HG02973 (cell line): ENCODE measurements around the gene PLA2R1.
"Not testable (repeated sequence)": the region's sequence is repeated elsewhere in the genome, so short reads cannot be mapped to it uniquely, and the experiment has no call there.

Experiments
- ATAC-seq: cut with Tn5 transposase; IDR thresholded peaks from one replicate; pipeline ENCODE4 v1.9.1; 2021; ENCODE audit warnings: moderate library complexity; ENCODE audit not compliant: unreplicated experiment

Gene PLA2R1

DNA sequence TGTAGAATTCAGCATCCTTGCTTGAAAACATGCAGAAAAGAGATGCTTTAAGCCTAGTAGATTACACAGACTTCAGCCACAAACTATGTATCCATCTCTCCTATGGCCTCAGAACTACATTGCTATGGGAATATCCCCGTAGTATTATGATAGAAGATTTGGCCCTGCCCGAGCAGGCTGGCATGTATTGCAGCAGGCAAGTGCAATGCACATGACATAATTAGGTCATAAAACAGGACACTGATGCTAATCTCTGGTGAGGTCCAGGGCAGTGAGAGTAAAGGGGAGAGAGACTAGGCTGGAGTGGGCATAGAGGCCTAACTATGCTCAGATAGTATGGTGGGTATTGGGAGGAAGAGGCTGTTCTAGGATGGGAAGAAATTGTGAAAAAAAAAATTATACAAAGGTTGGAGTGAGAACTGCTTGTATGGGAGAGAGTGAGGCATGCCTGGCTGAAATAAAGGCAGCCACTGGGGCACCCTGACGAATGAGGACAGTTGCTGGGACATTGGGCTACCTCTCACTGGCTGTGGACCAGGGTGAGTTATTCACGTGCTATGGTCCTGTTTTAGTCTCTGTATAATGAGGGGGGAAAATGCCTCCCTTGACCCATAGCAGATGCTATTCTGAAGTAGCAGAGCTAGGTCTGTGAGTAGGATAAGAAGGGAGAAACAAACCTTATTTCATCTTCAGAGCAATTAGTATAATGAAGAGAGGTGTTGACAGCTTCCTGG is 1.6 kb upstream of the PLA2R1 start:
- ATAC-seq, result no peak

DNA sequence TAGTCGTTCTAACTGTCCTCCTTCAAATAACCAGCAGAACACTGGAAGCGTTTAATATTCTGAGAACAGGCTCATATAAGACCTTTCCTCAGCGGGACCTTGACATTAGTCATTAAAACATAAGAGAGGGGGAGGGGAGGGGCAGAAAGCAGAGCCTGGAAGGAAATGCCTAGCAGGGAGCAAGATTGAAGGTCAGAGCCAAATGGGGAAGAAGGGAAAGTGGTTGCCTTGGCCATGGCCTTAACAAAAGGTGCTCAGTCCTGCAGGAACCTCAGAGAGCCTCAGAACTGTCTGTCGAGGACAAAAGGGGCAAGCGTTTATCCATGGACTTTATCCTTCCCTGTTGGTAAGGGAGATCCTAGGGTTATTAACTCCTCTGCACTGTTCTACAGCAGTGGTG is 856 bp upstream of the PLA2R1 start:
- ATAC-seq, result no peak

DNA sequence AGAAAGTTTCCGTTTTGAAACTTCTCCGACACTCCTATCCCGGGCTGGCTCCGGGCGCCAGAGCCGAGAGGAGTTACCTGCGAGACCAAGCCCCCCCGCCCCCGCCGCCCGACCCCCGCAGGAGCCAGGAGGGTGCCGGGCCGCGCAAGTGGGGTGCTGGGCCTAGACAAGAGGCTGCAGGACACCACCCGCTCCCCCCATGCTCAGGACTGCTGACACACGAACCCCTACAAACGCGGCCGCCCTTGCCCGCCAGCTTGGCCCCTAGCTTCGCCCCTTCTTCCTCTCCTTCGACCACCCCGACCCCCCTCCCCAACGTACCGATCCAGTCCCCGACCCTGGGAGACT is 497 bp downstream of the PLA2R1 start:
- no peak for ATAC-seq

DNA sequence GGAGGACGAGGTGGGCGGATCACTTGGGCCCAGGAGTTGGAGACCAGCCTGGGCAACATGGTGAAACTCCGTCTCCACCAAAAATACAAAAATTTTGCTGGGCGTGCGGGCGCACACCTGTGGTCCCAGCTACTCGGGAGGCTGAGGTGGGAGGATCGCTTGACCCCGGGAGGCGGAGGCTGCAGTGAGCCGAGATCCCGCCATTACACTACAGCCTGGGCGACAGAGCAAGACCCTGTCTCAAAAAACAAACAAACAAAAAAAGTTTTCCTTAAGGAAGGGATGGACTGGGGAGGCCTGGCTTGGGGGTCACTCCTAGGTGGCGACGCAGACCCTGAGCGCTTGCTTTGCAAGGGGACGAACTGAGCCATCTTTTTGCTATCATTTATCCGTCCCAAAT is 882 bp downstream of the PLA2R1 start:
- ATAC-seq, result no peak

DNA sequence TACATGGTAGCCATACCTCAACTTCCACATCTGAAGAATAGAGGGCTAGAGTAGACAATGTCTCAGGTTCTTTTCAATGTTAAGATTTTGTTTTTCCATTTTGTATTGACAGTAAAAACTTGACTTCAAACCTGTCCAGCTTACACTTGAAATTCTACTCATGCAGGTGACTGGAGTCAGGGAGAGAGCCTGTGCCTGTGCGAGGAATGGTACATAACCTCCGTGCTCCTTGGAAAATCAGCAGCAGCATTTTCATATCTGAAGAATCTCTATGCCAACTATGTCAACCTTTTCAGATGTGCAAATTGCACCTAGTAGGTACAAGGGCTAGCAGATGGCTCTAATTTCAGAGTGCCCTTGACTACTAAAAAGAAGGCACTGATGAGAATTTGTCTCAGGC is 2.1 kb downstream of the PLA2R1 start:
- no peak for ATAC-seq

DNA sequence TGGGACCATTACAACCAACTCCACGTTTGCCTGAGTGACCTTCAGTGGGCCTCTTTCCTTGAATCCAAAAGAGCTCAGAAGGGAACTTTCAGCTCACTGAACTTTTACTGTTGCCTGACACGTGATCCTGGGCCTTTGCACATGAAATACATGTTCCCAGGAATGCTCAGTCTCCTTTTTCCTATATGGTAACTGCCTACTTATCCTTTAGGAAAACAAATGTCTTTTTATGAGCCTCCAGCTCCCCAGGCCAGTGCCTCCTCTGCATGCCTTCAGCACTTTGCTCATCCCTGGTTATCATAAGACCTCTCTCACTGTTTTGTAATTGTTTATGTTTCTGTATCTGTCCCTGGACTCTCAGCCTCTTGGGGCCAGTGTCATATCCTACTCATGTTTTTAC is 5.1 kb downstream of the PLA2R1 start:
- no peak for ATAC-seq

DNA sequence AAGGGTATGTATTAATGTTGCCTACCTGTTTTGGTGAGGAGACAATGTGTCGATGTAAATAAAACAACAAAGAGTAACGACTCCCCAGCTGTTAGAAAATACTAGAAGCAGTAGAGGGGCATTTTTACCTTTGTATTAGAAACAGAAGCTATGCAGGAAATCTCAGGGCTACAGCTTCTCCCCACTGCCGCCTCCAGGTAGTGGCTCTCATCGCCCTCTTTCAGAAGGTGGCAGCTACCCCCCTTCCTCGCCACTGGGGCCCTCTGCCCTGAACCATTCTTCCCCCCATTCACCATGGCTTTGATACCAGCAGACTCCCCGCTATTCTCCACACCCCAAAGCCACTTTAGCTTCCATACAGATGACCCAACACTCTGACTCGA is 6.7 kb downstream of the PLA2R1 start:
- ATAC-seq, result no peak

DNA sequence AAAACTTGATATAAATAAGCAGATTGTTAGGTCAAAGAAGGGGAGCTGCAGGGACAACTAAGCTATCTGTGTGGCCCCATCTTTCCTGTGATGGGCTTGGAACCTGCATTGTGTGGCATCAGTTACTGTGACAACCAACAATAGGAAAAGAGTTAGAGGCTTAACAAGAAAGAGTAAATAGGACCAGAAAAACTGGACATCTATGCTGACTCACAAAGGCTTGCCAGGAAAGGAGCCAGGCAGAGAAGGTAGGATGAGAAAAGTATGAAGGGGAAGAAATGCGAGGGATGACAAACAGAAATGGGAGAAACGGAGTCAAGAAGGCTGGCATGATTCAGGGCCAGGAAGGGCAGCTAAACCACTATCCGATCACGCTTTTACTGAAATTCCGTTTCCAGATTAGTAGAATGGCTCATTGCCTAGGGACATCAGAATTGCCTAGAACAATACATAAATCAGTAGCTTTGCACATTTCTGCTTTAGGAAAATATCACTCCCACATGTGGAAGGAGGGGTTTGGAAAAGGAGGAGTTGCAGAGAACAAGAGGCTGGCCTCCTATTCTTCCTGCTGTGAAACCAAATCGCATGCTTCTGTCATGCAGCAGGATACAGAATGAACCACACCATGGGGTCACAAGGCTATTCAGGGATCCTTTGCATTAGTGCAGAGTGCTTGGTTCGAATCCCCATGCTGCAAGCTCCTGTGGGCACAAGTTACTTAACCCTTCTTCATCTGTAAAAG is 7.3 kb downstream of the PLA2R1 start:
- no peak for ATAC-seq

DNA sequence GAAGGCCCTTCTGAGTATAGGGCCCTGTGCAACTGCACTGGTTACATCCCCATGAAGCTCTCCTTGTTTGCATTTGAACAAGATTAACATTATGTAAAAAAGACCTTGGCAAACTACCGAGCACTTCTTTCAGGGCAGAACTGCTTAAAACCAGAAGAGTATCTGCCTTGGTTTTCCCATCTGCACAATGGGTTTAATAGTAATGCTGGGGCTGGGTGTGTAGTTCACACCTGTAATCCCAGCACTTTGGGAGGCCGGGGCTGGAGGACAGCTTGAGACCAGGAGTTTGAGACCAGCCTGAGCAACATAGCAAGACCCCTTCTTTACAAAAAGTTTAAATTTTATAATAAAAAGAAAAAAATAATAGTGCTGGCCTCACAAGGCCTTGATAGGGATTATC is 8.5 kb downstream of the PLA2R1 start:
- no peak for ATAC-seq

DNA sequence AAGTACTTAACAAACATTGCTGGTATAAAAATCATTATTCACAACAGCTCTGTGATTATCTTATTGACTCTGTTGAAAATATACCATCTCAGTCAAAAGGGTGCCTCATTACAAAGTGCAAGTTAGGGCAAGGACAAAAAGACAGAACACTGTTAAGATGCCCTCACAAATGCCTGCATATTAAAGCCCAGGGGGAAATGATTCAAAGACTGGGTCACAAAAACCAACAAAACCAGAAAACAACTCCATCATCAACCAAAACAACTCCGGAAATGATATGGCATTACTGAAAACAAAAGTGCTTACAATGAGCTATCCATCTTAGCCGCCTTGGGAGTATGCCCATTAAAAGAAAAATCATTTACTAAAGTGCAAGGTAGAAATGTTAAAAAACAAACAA is 9.9 kb downstream of the PLA2R1 start:
- ATAC-seq, result no peak

DNA sequence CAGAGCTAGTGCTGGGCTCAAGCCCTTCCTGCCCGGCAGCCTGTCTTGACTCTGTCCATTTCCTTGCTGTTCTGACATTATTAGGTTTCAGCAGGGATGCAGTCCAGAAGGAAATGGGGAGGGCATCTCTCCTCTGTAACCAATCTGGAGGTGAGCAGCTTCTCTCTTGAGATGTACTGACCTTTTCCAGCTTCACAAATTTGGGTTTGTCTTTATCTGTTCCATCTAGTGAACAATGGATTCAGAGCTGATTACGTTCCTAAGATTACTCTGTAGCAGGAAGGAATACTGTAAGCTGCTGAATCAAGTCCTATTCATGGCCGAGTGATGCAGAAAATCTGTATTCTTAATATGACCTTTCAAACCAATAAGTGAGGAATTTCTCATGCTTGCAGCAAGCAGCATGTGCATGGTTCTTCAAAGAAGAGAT is 11.0 kb downstream of the PLA2R1 start:
- ATAC-seq, result no peak

DNA sequence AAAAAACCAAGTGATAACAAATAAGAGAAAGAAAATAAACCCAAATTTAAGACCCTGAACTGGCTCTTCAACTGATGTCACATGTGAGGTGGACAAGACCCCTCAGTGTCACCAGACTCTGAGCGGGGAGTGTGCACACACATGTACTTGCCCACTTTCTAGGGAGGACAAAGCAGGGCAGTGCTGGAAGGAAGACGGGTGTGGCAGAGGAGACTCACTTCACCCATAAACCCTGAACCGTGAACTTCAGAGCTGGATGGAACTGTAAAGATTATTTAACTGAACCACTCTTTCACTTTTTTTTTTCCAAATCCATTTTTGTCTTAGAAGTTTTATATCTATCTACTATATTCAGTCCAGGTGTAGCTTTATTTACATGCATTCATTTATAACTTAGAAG is 12.3 kb downstream of the PLA2R1 start:
- ATAC-seq, result no peak

DNA sequence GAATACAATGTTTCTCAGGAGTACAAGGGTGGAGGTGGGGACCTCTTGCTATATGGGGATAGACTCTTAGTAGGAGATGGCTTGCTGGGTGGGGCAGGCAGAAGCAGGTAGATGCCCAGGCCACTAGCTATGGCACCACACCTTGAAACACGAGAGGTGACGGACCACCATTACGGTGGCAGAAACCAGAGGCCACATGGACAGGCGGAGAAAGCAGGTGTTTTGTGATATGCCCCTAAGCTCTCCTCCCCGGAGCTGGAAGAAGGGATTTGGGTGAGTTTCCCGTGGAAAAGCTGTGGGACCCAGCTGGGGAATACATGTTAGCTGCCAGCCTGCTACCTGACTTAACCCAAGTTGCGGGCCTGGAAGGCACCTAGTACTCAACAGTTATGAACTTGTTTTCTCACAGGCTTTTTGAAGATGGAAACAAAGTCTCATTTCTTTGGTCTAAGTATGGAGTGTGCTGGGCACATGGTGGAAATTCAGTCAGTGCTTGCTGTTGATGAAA is 16.7 kb downstream of the PLA2R1 start:
- ATAC-seq, result no peak

DNA sequence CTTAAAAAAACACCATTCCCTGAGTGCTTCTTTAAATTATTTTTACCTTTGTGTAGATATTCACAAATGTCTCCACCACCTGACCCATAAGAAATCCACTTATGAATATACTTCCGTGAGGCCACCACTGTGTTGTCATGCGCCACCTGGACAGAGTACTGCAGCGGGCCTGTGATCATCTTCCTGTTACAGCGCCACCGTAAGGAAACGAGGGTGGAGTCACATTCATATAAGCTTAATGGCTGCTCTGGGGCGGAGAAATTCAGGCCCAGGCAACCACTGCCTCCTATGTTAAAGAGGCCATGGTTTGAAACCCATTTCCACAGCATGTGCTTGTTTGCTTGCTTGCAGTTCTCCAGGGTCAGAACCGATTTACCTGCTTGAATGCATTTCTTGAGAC is 17.7 kb downstream of the PLA2R1 start:
- ATAC-seq, result no peak

DNA sequence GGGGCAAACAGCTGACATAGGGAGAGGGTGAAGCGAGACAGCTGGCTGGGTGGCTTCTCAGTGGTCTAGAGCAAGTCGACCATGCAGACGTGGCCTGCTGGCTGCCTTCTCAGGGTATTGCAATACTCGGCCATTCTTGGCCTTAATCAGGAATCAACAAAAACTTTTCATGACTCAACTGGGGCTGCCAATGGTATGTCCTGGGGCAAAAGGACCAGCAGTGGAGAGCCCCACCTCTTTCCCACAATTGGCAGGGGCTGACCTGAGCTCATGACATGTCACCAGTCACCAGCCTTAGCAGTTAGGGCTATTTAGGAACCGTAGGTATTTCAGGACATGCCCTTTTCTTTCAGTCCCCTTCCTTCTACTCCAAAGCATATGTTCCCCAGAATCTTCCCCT is 19.1 kb downstream of the PLA2R1 start:
- ATAC-seq, result no peak

DNA sequence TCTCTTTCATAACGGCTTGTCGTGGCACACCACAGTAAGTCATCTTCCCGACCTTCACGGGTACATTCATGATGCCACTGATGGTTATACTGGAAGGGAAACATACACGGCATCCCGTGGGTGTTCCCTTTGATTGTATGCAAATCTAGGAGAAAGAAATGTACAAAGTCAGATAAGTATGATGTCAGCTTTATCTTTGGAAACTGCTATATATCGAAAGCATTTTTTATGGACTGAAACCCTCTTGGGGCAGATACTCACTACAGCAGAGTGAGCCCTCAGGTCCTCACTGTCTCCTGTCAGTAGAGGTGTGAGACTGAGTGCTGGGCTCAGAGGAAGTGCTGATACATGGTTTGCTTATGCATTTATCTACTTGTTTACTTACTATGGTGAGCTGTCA is 20.4 kb downstream of the PLA2R1 start:
- ATAC-seq, result no peak

DNA sequence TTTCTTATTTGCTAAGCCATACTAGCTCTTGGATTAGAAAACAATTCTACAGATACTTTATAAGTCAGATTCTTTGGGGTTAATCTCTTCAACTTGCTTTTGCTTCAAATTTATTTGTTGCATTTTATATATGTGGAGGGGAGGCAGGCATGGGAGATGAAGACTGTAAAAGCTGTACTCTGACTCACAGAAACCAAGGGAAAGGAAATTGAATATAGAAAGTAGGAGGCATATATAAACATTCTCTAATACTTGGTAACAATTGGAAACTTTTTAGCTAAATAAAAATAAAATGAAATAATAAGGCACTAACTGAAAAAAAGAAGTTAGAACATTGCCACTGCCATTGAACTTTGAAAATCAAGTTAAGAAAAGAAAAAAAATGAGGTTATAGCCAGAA is 21.3 kb downstream of the PLA2R1 start:
- ATAC-seq, result no peak

DNA sequence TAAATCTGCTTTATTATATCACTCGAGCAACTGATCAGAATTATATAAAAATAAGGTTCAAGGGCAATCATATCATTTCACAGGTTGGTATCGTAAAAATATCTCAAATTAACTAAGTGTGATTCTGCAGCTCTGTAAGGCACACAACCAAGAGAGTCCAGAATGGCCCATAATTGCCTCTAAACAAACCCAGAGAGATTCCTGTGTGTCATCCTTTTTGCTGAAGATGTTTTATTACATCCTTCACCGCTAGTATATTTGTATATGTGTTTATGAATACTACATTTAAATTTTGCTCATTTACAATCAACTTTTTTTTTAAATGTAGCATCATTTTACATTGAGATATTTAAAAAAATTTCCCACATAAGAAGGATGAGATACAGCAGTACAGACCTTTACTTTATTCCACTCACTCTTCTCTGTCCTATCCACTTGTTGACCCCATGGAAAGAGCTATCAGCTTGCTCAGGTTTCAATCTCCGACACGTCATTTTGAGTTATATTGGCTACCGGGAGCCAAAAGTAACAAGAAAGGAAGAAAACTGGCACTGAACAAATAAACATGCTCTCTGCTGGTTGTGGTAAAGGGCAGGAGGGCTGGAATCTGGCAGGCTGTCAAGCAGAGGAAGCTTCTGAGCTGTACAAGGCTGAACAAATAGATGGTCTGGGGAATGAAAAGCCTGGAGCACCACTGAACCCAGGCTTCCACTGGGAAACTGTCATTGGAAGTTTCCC is 23.1 kb downstream of the PLA2R1 start:
- no peak for ATAC-seq

DNA sequence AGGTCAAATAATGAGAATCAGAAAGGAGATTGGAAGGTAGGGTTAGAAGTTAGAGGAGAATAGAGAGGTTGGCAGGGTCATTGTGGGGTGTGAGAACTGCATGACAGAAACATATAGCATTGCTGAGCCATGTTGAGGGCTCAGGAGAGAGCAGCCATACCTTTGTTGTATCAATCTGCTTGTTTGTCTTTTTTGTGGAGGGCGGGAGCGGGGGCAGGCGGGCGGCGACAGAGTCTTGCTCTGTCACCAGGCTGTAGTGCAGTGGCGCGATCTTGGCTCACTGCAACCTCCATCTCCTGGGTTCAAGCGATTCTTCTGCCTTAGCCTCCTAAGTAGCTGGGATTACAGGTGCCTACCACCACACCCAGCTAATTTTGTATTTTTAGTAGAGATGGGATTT is 23.8 kb downstream of the PLA2R1 start:
- not testable (repeated sequence) for ATAC-seq

DNA sequence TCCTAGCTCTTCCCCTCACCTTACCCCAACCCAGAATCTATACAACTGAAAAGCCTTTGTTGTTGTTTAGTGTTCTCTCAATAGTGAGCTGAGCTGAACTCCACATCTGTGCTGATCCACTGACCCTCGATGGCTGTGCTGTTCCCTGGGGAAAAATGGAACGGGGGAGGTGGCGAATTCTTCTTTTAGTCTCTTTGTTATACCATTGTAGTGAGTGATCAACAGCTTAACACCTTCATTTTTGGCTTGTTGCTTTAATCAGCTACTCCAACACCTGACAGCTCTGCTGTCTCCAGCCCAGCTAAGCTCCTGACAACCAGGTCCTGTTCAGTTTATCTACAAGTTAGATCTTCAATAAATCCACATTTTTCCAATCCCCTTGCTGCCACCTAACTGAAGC is 25.7 kb downstream of the PLA2R1 start:
- ATAC-seq, result no peak

DNA sequence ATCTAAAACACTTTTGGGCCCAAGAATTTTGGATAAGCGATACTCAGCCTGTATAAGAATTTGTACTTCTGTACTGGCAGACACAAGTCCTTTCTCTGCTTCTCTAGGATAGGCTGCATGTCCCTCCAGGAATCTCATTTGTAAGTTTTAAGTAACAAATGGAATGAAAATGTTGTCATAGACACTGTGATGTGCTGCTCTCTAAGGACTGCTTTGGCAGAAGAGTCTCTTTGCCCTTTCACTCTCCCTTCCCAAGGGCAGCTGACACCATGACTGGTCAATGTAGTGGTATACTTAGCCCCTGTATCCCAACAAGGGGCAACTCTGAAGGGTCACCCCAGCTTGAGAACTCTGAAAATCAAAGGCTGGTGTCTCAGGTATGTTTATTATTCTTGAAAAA is 27.3 kb downstream of the PLA2R1 start:
- no peak for ATAC-seq

DNA sequence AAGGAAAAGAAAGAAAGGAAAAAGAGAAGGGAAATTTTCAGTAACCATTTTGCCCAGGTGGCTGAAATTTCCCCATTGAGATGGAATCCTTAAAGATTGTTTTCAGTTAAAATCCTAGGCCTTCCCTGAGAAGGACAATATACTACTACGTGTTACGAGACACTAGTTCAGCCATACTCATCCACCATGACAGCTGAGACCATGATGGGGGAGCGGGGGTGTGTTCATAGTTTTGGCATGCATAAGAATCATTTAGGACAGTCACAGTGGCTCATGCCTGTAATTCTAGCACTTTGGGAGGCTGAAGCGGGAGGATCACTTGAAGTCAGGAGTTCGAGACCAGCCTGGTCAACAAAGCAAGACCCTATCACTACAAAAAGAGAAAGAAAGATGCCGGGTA is 28.0 kb downstream of the PLA2R1 start:
- no peak for ATAC-seq
